Loucy (cell line): ENCODE data around the gene GPR173.

Experiments used
- H2AFZ ChIP-seq: fragments of 200-600 bp; sonication (generic); 2 replicates; pipeline ENCODE4 v1.6.0; 2016; ENCODE audit warnings: antibody characterized with exemption, mild to moderate bottlenecking, low read length, moderate library complexity
- H3F3A ChIP-seq: fragments of 200-600 bp; 2 replicates; pipeline ENCODE4 v1.6.0; 2016; ENCODE audit warnings: antibody characterized with exemption, low read depth, mild to moderate bottlenecking
- H3K27me3 ChIP-seq: fragments of 200-600 bp; sonication (generic); 2 replicates; pipeline ENCODE4 v1.6.1; 2014; ENCODE audit warnings: low read length, mild to moderate bottlenecking; ENCODE audit not compliant: insufficient read depth, poor library complexity, severe bottlenecking
- H3K36me3 ChIP-seq: fragments of 200-600 bp; sonication (generic); 2 replicates; pipeline ENCODE4 v1.6.1; 2016; ENCODE audit warnings: low read length; ENCODE audit not compliant: insufficient read depth
- H3K4me1 ChIP-seq: fragments of 200-600 bp; sonication (generic); 2 replicates; pipeline ENCODE4 v1.5.1; 2014; ENCODE audit warnings: low read length, mild to moderate bottlenecking; ENCODE audit not compliant: insufficient read depth, poor library complexity, severe bottlenecking
- H3K4me2 ChIP-seq: fragments of 200-600 bp; sonication (generic); 2 replicates; pipeline ENCODE4 v1.6.0; 2014; ENCODE audit warnings: antibody characterized with exemption, low read length, low read depth, mild to moderate bottlenecking; ENCODE audit not compliant: poor library complexity, severe bottlenecking
- H3K4me3 ChIP-seq: fragments of 200-600 bp; sonication (generic); 2 replicates; pipeline ENCODE4 v1.5.1; 2014; ENCODE audit warnings: low read length, mild to moderate bottlenecking, mixed read lengths; ENCODE audit not compliant: poor library complexity, severe bottlenecking
- H3K79me2 ChIP-seq: fragments of 200-600 bp; sonication (generic); 2 replicates; pipeline ENCODE4 v1.6.1; 2014; ENCODE audit warnings: low read length; ENCODE audit not compliant: insufficient read depth
- H3K9ac ChIP-seq: fragments of 200-600 bp; sonication (generic); 2 replicates; pipeline ENCODE4 v1.6.0; 2014; ENCODE audit warnings: mild to moderate bottlenecking, low read depth, low read length, moderate library complexity; ENCODE audit not compliant: poor library complexity, severe bottlenecking
- H3K9me2 ChIP-seq: fragments of 200-600 bp; sonication (generic); replicated peaks from 2 replicates; pipeline ENCODE4 v1.6.1; 2016; ENCODE audit warnings: low read depth, low read length, mixed read lengths
- H3K9me3 ChIP-seq: fragments of 200-600 bp; sonication (generic); 2 replicates; pipeline ENCODE4 v1.6.1; 2014; ENCODE audit warnings: mild to moderate bottlenecking, antibody characterized with exemption, low read length, low read depth; ENCODE audit not compliant: insufficient read depth
- H4K20me1 ChIP-seq: fragments of 200-600 bp; sonication (generic); 2 replicates; pipeline ENCODE4 v1.6.0; 2014; ENCODE audit warnings: antibody characterized with exemption, low read length, mild to moderate bottlenecking; ENCODE audit not compliant: insufficient read depth, poor library complexity, severe bottlenecking
- CTCF ChIP-seq: fragments of 200-600 bp; sonication (generic); conservative IDR thresholded peaks from 2 replicates; pipeline ENCODE4 v1.5.1; 2014; ENCODE audit warnings: mild to moderate bottlenecking, antibody characterized with exemption, low read length
- EZH2phosphoT487 ChIP-seq: fragments of 200-600 bp; IDR thresholded peaks from 2 replicates; pipeline ENCODE4 v1.6.1; 2018; ENCODE audit warnings: antibody characterized with exemption, mild to moderate bottlenecking, moderate library complexity, borderline replicate concordance

GPR173 gene

GRCh38 chrX:53018627-53019026, 30.0 kb upstream of the GPR173 start:
- H4K20me1 ChIP-seq: no peaks in the 10 kb centered on the region
- no peaks in the 10 kb centered on the region for H3K4me1 ChIP-seq
- H3K36me3 ChIP-seq: no peaks in the 10 kb centered on the region
- H3K9me3 ChIP-seq: no peaks in the 10 kb centered on the region
- H3K9ac ChIP-seq: no peak overlapping the region
- H3K79me2 ChIP-seq: no peaks in the 10 kb centered on the region
- H2AFZ ChIP-seq: no peak overlapping the region
- no peaks in the 10 kb centered on the region for H3F3A ChIP-seq
- no peak overlapping the region for H3K4me2 ChIP-seq
- TF ChIP-seq CTCF: peak; percentile 14; the same call in 1 of the 2 replicates
- TF ChIP-seq EZH2phosphoT487: no peak
- H3K4me3 ChIP-seq: no peak overlapping the region
- H3K27me3 ChIP-seq: no peaks in the 10 kb centered on the region
- no peaks in the 10 kb centered on the region for H3K9me2 ChIP-seq

GRCh38 chrX:53022381-53022780, 26.2 kb upstream of the GPR173 start:
- Histone ChIP-seq H3K79me2 (no peaks in the 10 kb centered on the region), H3F3A (no peaks in the 10 kb centered on the region), H3K4me1 (no peaks in the 10 kb centered on the region), H4K20me1 (no peaks in the 10 kb centered on the region), H3K27me3 (no peaks in the 10 kb centered on the region), H3K4me2 (no peak overlapping the region), H2AFZ (no peak overlapping the region), H3K9ac (no peak overlapping the region), H3K36me3 (no peaks in the 10 kb centered on the region), H3K9me3 (no peaks in the 10 kb centered on the region), H3K9me2 (no peaks in the 10 kb centered on the region), H3K4me3 (no peak overlapping the region)
- no peak for TF ChIP-seq EZH2phosphoT487
- TF ChIP-seq CTCF: no peak

GRCh38 chrX:53028678-53029077, 19.9 kb upstream of the GPR173 start:
- Histone ChIP-seq H3K9me2 (no peaks in the 10 kb centered on the region), H3K27me3 (no peaks in the 10 kb centered on the region), H3K4me3 (no peak overlapping the region), H3K4me1 (no peaks in the 10 kb centered on the region), H3K9me3 (no peaks in the 10 kb centered on the region), H3K36me3 (no peaks in the 10 kb centered on the region), H3K79me2 (no peaks in the 10 kb centered on the region), H2AFZ (no peak overlapping the region), H3K4me2 (no peak overlapping the region), H3K9ac (no peak overlapping the region), H3F3A (no peaks in the 10 kb centered on the region), H4K20me1 (no peaks in the 10 kb centered on the region)
- TF ChIP-seq EZH2phosphoT487 (no peak), CTCF (no peak)
